HG03521 (cell line): Measurements from ENCODE around the gene ZFAND5.

Experiments
- ATAC-seq: cut with Tn5 transposase; IDR thresholded peaks from one replicate; pipeline ENCODE4 v1.9.1; 2021; ENCODE audit warnings: mild to moderate bottlenecking, moderate library complexity; ENCODE audit not compliant: unreplicated experiment

The ZFAND5 gene

GRCh38 chr9:72363908-72364678 is 915 bp downstream of the ZFAND5 start:
- ATAC-seq, result peak; percentile 34

GRCh38 chr9:72363236-72363635 is 1.8 kb downstream of the ZFAND5 start:
- no peak for ATAC-seq

- ATAC-seq, result peak; percentile 26
These were observed 2.3 kb downstream of the ZFAND5 start for GRCh38 chr9:72362680-72363139.

GRCh38 chr9:72362118-72362531 is 2.9 kb downstream of the ZFAND5 start:
- no peak for ATAC-seq

- ATAC-seq, result no peak
These were observed 3.8 kb downstream of the ZFAND5 start for GRCh38 chr9:72361217-72361616.

GRCh38 chr9:72360324-72360723 is 4.7 kb downstream of the ZFAND5 start:
- no peak for ATAC-seq

GRCh38 chr9:72356041-72356582 is 8.9 kb downstream of the ZFAND5 start:
- ATAC-seq, result no peak

- no peak for ATAC-seq
These were observed 9.9 kb downstream of the ZFAND5 start for GRCh38 chr9:72355153-72355552.

GRCh38 chr9:72354704-72355103 is 10.3 kb downstream of the ZFAND5 start:
- ATAC-seq, result no peak

- no peak for ATAC-seq
These were observed 11.4 kb downstream of the ZFAND5 start for GRCh38 chr9:72353455-72354116.

GRCh38 chr9:72352911-72353388 is 12.1 kb downstream of the ZFAND5 start:
- ATAC-seq, result no peak

- ATAC-seq, result no peak
These were observed 13.2 kb downstream of the ZFAND5 start for GRCh38 chr9:72351538-72352453.

GRCh38 chr9:72349911-72350310 is 15.1 kb downstream of the ZFAND5 start:
- ATAC-seq, result no peak

GRCh38 chr9:72349240-72349639 is 15.8 kb downstream of the ZFAND5 start:
- ATAC-seq, result no peak

- no peak for ATAC-seq
These were observed 18.7 kb downstream of the ZFAND5 start for GRCh38 chr9:72346333-72346732.

GRCh38 chr9:72338631-72339030 is 26.4 kb downstream of the ZFAND5 start:
- ATAC-seq, result no peak

GRCh38 chr9:72337286-72337685 is 27.7 kb downstream of the ZFAND5 start:
- ATAC-seq, result no peak

GRCh38 chr9:72334658-72335337 is 30.2 kb downstream of the ZFAND5 start:
- ATAC-seq, result no peak

GRCh38 chr9:72333709-72334108 is 31.3 kb downstream of the ZFAND5 start:
- ATAC-seq, result no peak

GRCh38 chr9:72333197-72333596 is 31.8 kb downstream of the ZFAND5 start:
- no peak for ATAC-seq
